ENCODE measurements around the gene SYDE1.

GRCh38 chr19:15124572-15125231, 17.5 kb downstream of the SYDE1 start:
- TF ChIP-seq ZFX (IDR thresholded peaks at IDR 0.05) (no peak), CTCF (conservative IDR thresholded peaks at IDR 0.05) (no peak)

Data from C4-2B (cell line).